Measurements from ENCODE around the gene STEAP2. TPM values are rescaled to one million over a fixed set of nuclear protein-coding genes. Genes with fewer than 3 reads are reported as not detected.

The STEAP2 gene
- total RNA-seq, 1 donor from 2014 or later: not detected

DNA sequence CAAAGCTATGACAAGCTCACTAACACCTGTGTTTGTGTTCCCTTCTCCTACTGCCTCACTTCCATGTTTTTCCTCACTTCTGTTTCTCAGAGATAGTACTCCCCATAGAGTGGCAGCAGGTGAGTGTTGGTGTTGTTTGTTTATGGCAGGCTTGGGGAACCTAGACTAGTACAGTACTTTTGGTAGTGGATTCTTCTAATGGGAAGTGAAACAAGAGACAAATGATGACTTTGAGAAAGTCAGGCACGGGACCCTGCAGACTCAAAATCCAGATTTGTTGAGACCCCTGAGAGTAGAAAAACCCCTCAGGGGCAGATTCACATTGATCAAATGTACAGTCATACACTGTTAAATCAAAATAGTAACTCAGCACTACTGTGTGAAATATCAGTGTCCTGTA lies 27.0 kb downstream of the STEAP2 start:
- H3K27me3 Mint-ChIP-seq (ENCODE audit: unreplicated experiment): peaks cover 39% of the 10 kb centered on the region
- TF ChIP-seq, protein P1, sequence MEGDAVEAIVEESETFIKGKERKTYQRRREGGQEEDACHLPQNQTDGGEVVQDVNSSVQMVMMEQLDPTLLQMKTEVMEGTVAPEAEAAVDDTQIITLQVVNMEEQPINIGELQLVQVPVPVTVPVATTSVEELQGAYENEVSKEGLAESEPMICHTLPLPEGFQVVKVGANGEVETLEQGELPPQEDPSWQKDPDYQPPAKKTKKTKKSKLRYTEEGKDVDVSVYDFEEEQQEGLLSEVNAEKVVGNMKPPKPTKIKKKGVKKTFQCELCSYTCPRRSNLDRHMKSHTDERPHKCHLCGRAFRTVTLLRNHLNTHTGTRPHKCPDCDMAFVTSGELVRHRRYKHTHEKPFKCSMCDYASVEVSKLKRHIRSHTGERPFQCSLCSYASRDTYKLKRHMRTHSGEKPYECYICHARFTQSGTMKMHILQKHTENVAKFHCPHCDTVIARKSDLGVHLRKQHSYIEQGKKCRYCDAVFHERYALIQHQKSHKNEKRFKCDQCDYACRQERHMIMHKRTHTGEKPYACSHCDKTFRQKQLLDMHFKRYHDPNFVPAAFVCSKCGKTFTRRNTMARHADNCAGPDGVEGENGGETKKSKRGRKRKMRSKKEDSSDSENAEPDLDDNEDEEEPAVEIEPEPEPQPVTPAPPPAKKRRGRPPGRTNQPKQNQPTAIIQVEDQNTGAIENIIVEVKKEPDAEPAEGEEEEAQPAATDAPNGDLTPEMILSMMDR (IDR thresholded peaks at IDR 0.05): no peak
- no peak for DNase-seq (ENCODE audit: extremely low spot score, unreplicated experiment)
- no peaks in the 10 kb centered on the region for H3K36me3 Mint-ChIP-seq (ENCODE audit: unreplicated experiment)
- no peak overlapping the region for H3K4me3 Mint-ChIP-seq (ENCODE audit: unreplicated experiment)
- H3K9me3 Mint-ChIP-seq (ENCODE audit: unreplicated experiment): no peaks in the 10 kb centered on the region
- no peaks in the 10 kb centered on the region for H3K4me1 Mint-ChIP-seq (ENCODE audit: unreplicated experiment)
- H3K27ac Mint-ChIP-seq (ENCODE audit: unreplicated experiment): no peak overlapping the region

- no peak for DNase-seq (ENCODE audit: extremely low spot score, unreplicated experiment)
- TF ChIP-seq, protein P1 (IDR thresholded peaks at IDR 0.05): no peak
- Mint-ChIP-seq H3K27me3 (ENCODE audit: unreplicated experiment) (peaks cover 43% of the 10 kb centered on the region), H3K4me3 (ENCODE audit: unreplicated experiment) (no peak overlapping the region), H3K27ac (ENCODE audit: unreplicated experiment) (no peak overlapping the region), H3K36me3 (ENCODE audit: unreplicated experiment) (no peaks in the 10 kb centered on the region), H3K9me3 (ENCODE audit: unreplicated experiment) (no peaks in the 10 kb centered on the region), H3K4me1 (ENCODE audit: unreplicated experiment) (no peaks in the 10 kb centered on the region)
These were observed 27.5 kb downstream of the STEAP2 start for GRCh38 chr7:90239050-90239449.

- Mint-ChIP-seq H3K36me3 (ENCODE audit: unreplicated experiment) (no peaks in the 10 kb centered on the region), H3K4me1 (ENCODE audit: unreplicated experiment) (peaks cover 4% of the 10 kb centered on the region), H3K27ac (ENCODE audit: unreplicated experiment) (no peak overlapping the region), H3K27me3 (ENCODE audit: unreplicated experiment) (peaks cover 50% of the 10 kb centered on the region), H3K9me3 (ENCODE audit: unreplicated experiment) (no peaks in the 10 kb centered on the region), H3K4me3 (ENCODE audit: unreplicated experiment) (no peak overlapping the region)
- TF ChIP-seq, protein P1 (IDR thresholded peaks at IDR 0.05): no peak
- DNase-seq (ENCODE audit: extremely low spot score, unreplicated experiment): no peak
These were observed 28.2 kb downstream of the STEAP2 start for GRCh38 chr7:90239625-90240228.

GRCh38 chr7:90242369-90243168 lies 31.0 kb downstream of the STEAP2 start:
- Mint-ChIP-seq H3K4me3 (ENCODE audit: unreplicated experiment) (no peak overlapping the region), H3K27ac (ENCODE audit: unreplicated experiment) (no peak overlapping the region), H3K36me3 (ENCODE audit: unreplicated experiment) (no peaks in the 10 kb centered on the region), H3K4me1 (ENCODE audit: unreplicated experiment) (peaks cover 17% of the 10 kb centered on the region), H3K27me3 (ENCODE audit: unreplicated experiment) (peaks cover 65% of the 10 kb centered on the region), H3K9me3 (ENCODE audit: unreplicated experiment) (no peaks in the 10 kb centered on the region)
- TF ChIP-seq, protein P1 (IDR thresholded peaks at IDR 0.05): no peak
- no peak for DNase-seq (ENCODE audit: extremely low spot score, unreplicated experiment)

GRCh38 chr7:90243556-90243955 lies 32.0 kb downstream of the STEAP2 start:
- H3K36me3 Mint-ChIP-seq (ENCODE audit: unreplicated experiment): no peaks in the 10 kb centered on the region
- TF ChIP-seq, protein P1 (IDR thresholded peaks at IDR 0.05): no peak
- H3K4me1 Mint-ChIP-seq (ENCODE audit: unreplicated experiment): peaks cover 17% of the 10 kb centered on the region
- no peak for DNase-seq (ENCODE audit: extremely low spot score, unreplicated experiment)
- H3K27ac Mint-ChIP-seq (ENCODE audit: unreplicated experiment): no peak overlapping the region
- no peaks in the 10 kb centered on the region for H3K9me3 Mint-ChIP-seq (ENCODE audit: unreplicated experiment)
- H3K27me3 Mint-ChIP-seq (ENCODE audit: unreplicated experiment): peaks cover 59% of the 10 kb centered on the region
- peak overlapping the region; percentile 7 for H3K4me3 Mint-ChIP-seq (ENCODE audit: unreplicated experiment)

Data from osteocyte (in vitro differentiated cells).